SJSA1 (cell line): ENCODE measurements around the gene ACSM6. TPM values are rescaled to one million over a fixed set of nuclear protein-coding genes. Genes with fewer than 3 reads are reported as not detected.

ENCODE experiments used
- DNase-seq, 2 experiments: peaks; one replicate each; pipeline ENCODE4 v3.0.0-alpha.2; 2015 to 2020; ENCODE audit warnings: low spot score in 2 of 2, low read depth in 1 of 2
- H3K27ac ChIP-seq: fragments of 250-450 bp; sonication (Bioruptor Pico); 2 replicates; pipeline ENCODE4 v1.5.1; 2020; ENCODE audit warnings: mild to moderate bottlenecking, moderate library complexity
- H3K27me3 ChIP-seq: fragments of 250-450 bp; sonication (Bioruptor Pico); replicated peaks from 2 replicates; pipeline ENCODE4 v1.5.1; 2020; ENCODE audit warnings: mild to moderate bottlenecking, moderate library complexity
- H3K36me3 ChIP-seq: fragments of 250-450 bp; sonication (Bioruptor Pico); 2 replicates; pipeline ENCODE4 v1.5.1; 2020; ENCODE audit warnings: mild to moderate bottlenecking
- H3K4me1 ChIP-seq: fragments of 250-450 bp; sonication (Bioruptor Pico); replicated peaks from 2 replicates; pipeline ENCODE4 v1.6.1; 2021; ENCODE audit warnings: mild to moderate bottlenecking
- H3K4me3 ChIP-seq: fragments of 250-450 bp; sonication (Bioruptor Pico); 2 replicates; pipeline ENCODE4 v1.5.1; 2020; ENCODE audit warnings: mild to moderate bottlenecking
- H3K9me3 ChIP-seq: fragments of 250-450 bp; sonication (Bioruptor Pico); replicated peaks from 2 replicates; pipeline ENCODE4 v1.5.1; 2020; ENCODE audit warnings: mild to moderate bottlenecking
- total RNA-seq: library from RNA; depleted of rRNA; stranded (reverse); fragments of >200 nt; shearing (Covaris generic); gene quantifications from 2 replicates; pipeline ENCODE4 v1.2.3, GENCODE V29; 2014; rRNA removed

Gene ACSM6, protein sequence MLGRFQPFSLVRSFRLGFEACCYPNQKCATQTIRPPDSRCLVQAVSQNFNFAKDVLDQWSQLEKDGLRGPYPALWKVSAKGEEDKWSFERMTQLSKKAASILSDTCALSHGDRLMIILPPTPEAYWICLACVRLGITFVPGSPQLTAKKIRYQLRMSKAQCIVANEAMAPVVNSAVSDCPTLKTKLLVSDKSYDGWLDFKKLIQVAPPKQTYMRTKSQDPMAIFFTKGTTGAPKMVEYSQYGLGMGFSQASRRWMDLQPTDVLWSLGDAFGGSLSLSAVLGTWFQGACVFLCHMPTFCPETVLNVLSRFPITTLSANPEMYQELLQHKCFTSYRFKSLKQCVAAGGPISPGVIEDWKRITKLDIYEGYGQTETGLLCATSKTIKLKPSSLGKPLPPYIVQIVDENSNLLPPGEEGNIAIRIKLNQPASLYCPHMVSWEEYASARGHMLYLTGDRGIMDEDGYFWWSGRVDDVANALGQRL
- not detected in 2 replicates for total RNA-seq

DNA sequence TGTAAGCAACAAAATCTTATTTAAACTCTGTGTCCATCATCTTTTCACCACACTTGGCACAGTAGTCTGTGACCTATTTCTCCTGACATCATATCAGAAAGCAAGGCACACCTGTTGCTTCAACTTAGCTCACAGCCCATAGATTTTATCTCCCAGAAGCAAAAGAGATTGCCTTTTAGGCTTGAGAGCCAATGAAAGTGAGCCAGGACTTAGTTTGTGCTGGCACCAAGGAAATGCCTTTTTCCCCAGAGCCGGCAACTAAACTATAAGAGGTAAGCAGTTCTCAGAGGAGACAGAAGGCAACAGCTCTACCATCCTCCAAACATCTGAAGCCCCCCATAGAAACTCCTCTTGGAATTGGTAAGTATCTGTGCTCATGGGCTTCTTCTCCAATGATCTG, at the start of gene ACSM6:
ACSM6 (plus strand) TSS at position 295 of the 400 bp plus-strand sequence. CDS start 248 bp downstream, outside the sequence.
- Histone ChIP-seq H3K4me3 (no peak within 1 kb of the TSS), H3K27ac (no peak within 1 kb of the TSS), H3K4me1 (no peaks in the 10 kb centered on the region), H3K36me3 (no peaks in the 10 kb centered on the region), H3K9me3 (no peaks in the 10 kb centered on the region), H3K27me3 (no peaks in the 10 kb centered on the region)
- DNase-seq: no peak

DNA sequence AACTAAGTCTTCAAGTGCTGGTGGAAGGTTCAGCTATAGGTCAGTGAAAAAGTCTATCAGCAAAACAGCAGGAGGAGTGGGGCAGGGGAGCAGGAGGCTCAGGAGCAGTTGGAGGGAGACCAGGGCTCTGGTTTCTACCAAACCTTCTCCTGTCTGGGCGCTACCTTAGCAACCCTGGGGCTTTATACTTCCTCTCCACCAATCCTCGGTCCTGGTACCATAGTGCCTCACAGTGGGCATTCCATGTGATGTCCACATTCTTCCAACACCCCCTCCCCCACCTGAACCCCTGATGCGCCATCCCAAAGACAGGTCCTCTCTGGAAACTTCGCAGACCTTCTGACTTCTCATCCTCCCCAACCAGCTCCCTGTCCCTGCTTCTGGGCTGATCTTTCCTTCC, 25.3 kb upstream of the ACSM6 start:
- H3K9me3 ChIP-seq: no peaks in the 10 kb centered on the region
- DNase-seq: no peak
- H3K4me1 ChIP-seq: no peaks in the 10 kb centered on the region
- H3K27me3 ChIP-seq: no peaks in the 10 kb centered on the region
- H3K4me3 ChIP-seq: no peak overlapping the region
- no peaks in the 10 kb centered on the region for H3K36me3 ChIP-seq
- no peak overlapping the region for H3K27ac ChIP-seq

DNA sequence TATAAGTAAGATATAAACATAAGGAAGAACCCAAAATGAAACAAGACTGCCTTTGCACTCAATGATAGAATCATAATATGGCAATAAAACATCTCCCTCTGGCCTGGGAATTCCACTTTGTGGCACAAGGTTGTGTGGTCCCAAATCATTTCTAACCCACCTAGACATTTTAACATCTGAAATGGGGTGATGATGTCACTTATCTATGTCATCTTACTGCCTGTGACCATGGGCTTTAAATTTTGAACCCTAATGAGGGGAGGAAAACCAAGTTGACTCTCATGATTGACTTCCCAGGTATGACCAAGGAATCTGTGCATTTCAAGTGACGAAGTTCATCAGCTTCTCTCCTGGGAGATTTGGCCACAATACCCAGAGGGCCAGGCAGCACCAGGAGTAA, 24.5 kb upstream of the ACSM6 start:
- no peaks in the 10 kb centered on the region for H3K36me3 ChIP-seq
- H3K9me3 ChIP-seq: no peaks in the 10 kb centered on the region
- H3K4me1 ChIP-seq: no peaks in the 10 kb centered on the region
- no peak for DNase-seq
- no peak overlapping the region for H3K27ac ChIP-seq
- H3K4me3 ChIP-seq: no peak overlapping the region
- H3K27me3 ChIP-seq: no peaks in the 10 kb centered on the region

DNA sequence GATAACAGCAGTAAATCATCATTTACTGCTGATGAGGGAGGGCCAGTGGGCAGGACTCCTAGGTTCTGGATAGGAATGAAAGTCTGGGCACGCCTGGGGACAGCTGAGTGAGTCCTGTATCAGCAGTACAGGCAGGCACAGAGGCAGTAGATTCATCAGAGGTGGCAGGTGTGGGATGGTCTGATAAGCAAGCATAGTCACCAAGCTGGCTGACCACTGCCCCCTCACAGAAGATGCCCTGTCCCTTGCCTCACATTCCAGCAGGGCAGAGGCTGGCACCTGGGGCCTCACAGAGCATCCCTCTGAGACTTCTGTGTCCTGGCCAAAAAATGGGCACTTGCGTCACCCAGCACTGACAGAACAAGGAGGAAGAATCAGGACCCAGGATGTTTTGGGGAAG, 23.2 kb upstream of the ACSM6 start:
- H3K9me3 ChIP-seq: no peaks in the 10 kb centered on the region
- H3K27me3 ChIP-seq: no peaks in the 10 kb centered on the region
- no peak for DNase-seq
- no peaks in the 10 kb centered on the region for H3K36me3 ChIP-seq
- H3K4me3 ChIP-seq: no peak overlapping the region
- H3K4me1 ChIP-seq: no peaks in the 10 kb centered on the region
- H3K27ac ChIP-seq: no peak overlapping the region

DNA sequence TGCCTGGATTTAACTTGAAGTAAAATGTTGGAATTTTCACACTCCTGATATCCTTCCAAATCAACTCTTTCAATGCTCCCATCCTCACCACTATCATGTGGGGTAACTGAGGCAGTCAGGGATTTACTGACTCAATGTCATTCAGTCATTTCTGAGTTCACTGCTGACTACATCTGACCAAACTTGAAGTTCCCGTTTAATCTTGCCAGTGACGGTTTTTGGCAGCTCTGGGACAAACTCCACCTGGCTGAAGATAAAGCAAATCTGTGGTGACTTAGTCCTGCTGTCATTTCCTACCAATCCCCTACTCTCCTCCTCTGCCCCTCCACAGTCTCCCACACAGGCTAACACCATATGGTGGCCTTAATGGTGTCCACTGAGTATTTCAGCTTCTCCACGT, 22.7 kb upstream of the ACSM6 start:
- no peak overlapping the region for H3K4me3 ChIP-seq
- H3K27ac ChIP-seq: no peak overlapping the region
- H3K27me3 ChIP-seq: no peaks in the 10 kb centered on the region
- no peaks in the 10 kb centered on the region for H3K4me1 ChIP-seq
- DNase-seq: no peak
- H3K36me3 ChIP-seq: no peaks in the 10 kb centered on the region
- no peaks in the 10 kb centered on the region for H3K9me3 ChIP-seq

DNA sequence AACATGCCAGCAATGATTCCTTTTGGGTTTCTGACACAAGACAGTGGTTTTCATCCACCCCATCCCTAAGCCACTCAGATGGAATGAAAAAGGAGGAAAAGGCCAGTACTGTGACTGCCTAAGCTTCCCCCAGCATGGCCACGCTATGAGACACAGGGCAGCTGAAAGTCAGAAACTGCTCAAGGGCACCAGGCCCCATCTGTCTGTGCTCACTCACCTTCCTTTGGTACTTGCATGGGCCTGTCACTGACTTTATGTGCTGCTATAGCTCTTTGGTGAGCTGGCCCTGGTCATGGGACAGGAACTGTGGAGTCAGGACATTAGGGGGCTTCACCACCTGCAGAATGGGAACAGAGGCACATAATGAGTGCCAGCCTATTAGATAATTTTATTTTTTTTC, 21.2 kb upstream of the ACSM6 start:
- no peak overlapping the region for H3K4me3 ChIP-seq
- no peaks in the 10 kb centered on the region for H3K36me3 ChIP-seq
- no peak for DNase-seq
- no peak overlapping the region for H3K27ac ChIP-seq
- no peaks in the 10 kb centered on the region for H3K27me3 ChIP-seq
- H3K4me1 ChIP-seq: no peaks in the 10 kb centered on the region
- no peaks in the 10 kb centered on the region for H3K9me3 ChIP-seq

DNA sequence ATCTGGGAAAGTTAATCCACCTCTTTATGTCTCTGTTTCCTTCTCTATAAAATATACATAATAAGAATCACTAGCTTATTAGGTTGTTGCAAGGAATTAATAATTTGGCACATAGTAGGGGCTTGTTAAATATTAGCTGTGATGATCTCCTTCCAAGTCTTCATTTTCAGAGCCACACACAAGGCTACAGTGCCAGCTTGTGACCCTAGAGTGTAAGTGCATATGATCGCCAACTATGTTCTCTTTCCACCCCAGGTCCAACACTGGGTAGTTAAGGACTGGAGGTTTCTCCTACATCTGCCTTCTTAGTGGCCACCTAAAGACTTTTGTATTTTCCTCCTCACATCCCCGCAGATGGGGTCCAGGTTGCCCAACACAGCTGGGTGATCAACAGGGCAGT, 17.9 kb upstream of the ACSM6 start:
- DNase-seq: no peak
- Histone ChIP-seq H3K27me3 (no peaks in the 10 kb centered on the region), H3K9me3 (no peaks in the 10 kb centered on the region), H3K36me3 (no peaks in the 10 kb centered on the region), H3K4me3 (no peak overlapping the region), H3K27ac (no peak overlapping the region), H3K4me1 (no peaks in the 10 kb centered on the region)

DNA sequence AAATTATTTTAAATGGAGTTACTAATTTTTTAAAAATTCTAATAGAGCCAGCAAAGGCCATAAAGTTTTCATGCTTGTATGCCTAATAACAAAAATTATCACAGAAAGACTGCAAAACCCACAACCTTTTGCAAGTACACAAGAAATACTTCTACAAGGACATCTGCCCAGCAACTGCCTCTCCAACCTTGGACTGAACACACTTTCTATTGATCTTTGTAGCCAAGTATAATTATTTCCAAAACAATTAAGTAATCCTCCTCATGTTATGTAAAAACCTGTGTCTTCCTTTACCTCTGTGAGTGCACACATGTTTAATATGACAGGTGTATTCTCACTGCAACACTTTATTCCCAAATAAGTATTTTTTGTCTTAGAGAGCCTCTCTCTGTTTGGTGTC, 16.6 kb upstream of the ACSM6 start:
- peaks cover 7% of the 10 kb centered on the region for H3K4me1 ChIP-seq
- no peak overlapping the region for H3K27ac ChIP-seq
- H3K4me3 ChIP-seq: no peak overlapping the region
- no peaks in the 10 kb centered on the region for H3K27me3 ChIP-seq
- no peaks in the 10 kb centered on the region for H3K36me3 ChIP-seq
- DNase-seq: no peak
- no peaks in the 10 kb centered on the region for H3K9me3 ChIP-seq

DNA sequence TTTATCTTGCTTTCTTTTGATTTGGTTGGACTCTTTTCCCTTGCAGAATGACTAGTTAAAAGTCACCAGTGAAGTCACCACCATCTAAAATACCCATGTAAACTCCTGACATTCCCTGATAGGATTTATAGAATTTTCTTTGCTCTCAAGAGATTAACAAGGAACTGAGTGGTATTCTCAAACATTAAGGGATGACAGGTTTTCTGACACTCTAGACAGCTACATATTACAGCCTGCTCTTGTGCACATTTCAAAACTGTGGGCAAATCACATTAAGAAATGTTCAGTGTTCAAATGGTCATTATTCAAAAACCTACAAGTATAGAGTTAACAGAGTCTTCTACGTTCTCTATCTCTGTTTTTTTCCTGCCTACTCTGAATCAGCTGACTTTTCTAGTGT, 15.8 kb upstream of the ACSM6 start:
- Histone ChIP-seq H3K9me3 (no peaks in the 10 kb centered on the region), H3K36me3 (no peaks in the 10 kb centered on the region), H3K4me3 (no peak overlapping the region)

DNA sequence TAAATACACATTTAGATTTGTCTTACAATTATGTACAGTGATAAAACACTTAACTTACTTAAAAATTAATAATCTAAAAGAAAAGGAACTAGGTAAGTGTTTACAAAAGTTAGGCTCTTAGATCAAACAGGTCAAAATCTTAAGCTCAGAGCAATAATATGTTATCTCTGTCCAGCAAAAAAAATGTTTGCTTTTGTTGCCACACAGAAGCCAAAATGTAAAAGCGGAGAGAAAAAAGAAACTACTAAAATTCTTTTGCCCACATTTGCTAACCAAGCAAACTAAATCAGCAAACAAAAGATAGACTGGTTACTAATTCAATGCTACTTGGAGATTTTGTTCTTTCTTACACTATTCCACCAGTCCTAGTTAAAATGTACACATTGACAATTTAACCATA, 15.2 kb upstream of the ACSM6 start:
- H3K36me3 ChIP-seq: no peaks in the 10 kb centered on the region
- no peak overlapping the region for H3K27ac ChIP-seq
- no peak for DNase-seq
- no peak overlapping the region for H3K4me3 ChIP-seq
- no peaks in the 10 kb centered on the region for H3K9me3 ChIP-seq
- peaks cover 16% of the 10 kb centered on the region for H3K4me1 ChIP-seq
- H3K27me3 ChIP-seq: no peaks in the 10 kb centered on the region

More for the DNA sequence above, 15.8 kb upstream of the ACSM6 start:
- Histone ChIP-seq H3K27ac (no peak overlapping the region), H3K27me3 (no peaks in the 10 kb centered on the region), H3K4me1 (peaks cover 10% of the 10 kb centered on the region)
- no peak for DNase-seq

DNA sequence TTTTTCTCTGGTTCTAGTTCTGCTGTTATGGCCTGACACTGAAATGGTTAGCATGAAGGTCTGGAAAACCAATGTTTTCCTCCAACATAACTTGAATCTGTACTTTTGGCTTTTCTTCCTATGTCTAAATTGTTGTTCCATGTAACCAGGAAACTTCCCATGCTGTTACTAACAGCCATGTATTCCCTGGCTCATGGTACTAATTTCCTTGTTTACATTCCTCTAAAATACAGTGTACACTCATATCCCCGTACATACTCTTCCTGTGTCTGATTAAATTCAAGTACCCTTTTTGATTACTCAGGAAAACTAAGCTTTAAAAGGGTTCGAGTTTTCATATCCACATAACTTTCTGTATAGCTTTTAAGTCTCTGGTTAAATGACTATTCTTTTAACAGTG, 12.3 kb upstream of the ACSM6 start:
- no peaks in the 10 kb centered on the region for H3K27me3 ChIP-seq
- no peak overlapping the region for H3K4me3 ChIP-seq
- DNase-seq: peak in 1 of 2 experiments; percentile 33
- H3K4me1 ChIP-seq: peaks cover 17% of the 10 kb centered on the region
- H3K36me3 ChIP-seq: no peaks in the 10 kb centered on the region
- H3K27ac ChIP-seq: no peak overlapping the region
- no peaks in the 10 kb centered on the region for H3K9me3 ChIP-seq

DNA sequence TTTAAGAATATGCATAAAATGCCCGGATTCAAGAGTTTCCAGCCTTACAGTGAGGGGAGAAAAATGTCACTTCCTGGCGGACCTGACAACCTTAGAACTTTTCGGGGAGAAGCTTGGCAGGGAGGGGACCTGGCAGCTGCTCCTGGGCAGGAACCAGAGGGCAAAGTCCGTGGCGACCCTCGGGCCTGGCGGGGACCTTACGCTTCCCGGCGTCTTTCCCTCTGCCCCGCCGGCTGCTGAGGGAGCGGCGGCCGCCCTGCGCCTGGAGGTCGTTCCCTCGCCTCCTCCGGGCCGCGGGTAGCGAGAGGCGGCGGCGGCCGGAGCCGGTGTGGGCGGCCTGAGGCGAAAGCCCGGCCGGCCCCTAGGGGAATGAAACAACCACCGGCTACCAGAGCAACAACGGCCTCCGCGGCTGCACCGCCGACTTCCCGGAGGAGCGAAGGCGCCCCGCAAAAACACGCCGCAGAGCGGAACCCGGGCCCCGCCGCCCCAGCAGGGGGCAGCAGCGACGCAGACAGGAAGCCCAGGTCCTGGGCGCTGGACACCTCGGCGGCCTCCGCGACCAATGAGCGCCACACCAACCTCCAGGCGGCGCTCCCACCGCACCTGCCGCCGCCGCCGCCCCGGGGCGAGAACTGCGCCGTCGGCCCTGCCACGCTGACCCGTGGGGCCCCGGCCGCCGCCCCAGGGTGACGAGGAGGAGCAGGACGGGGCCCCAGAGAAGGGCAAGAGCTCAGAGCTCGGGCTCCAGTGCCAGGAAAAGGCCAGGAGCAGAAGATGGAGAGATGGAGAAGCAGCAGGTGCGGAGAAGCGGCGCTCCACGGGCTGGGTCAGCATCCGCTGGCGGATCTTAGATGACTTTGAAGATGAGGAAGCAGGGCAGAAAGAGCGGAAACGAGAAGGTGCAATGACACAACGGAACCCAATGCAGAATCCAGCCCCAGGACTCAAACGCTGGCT, 10.5 kb upstream of the ACSM6 start:
- H3K4me3 ChIP-seq: peak overlapping the region; percentile 56
- H3K36me3 ChIP-seq: no peaks in the 10 kb centered on the region
- H3K4me1 ChIP-seq: peaks cover 17% of the 10 kb centered on the region
- peak; percentile 88 to 92 for DNase-seq
- H3K9me3 ChIP-seq: no peaks in the 10 kb centered on the region
- H3K27ac ChIP-seq: peak overlapping the region; percentile 19
- no peaks in the 10 kb centered on the region for H3K27me3 ChIP-seq

DNA sequence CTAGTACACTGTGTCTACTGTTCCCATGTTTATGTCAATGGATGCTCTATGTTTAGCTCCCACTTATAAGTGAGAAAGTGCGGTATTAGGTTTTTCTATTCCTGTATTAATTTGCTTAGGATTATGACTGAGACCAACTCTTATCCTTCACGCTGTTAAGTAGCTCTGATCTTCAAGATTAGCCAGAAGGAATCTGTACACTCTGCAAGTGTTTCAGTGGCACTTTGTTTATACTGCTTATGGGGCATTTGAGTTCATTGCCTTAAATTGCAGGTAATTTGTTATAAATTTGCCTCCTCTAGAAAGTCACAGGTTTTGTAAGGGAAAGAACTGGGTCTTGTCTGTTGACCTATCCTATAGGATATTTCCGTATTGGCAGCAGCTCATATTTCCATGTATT, 6.4 kb upstream of the ACSM6 start:
- Histone ChIP-seq H3K36me3 (no peaks in the 10 kb centered on the region), H3K9me3 (no peaks in the 10 kb centered on the region), H3K4me3 (no peak overlapping the region), H3K27me3 (no peaks in the 10 kb centered on the region), H3K4me1 (peaks cover 10% of the 10 kb centered on the region), H3K27ac (no peak overlapping the region)
- DNase-seq: no peak

DNA sequence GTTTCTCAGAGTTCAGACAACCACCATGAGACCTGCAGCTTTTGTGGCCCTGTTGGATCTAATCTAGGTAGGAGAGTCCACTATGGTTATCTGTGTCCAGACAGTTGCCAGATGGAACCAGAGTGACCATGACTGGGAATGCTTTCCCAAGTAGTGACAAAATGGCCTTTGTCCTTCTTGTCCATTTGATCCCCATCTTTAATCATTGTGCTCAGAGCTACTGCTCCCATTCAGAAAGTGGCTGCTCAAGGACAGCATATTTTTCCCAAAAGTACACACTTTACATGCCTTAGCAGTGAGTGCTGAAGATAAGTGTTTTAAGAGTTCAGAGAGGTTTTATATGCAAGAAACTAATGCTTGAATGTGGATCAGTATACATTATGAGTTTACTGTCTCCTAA, 5.4 kb upstream of the ACSM6 start:
- Histone ChIP-seq H3K9me3 (no peaks in the 10 kb centered on the region), H3K36me3 (no peaks in the 10 kb centered on the region), H3K4me3 (no peak overlapping the region), H3K4me1 (peaks cover 3% of the 10 kb centered on the region), H3K27me3 (no peaks in the 10 kb centered on the region), H3K27ac (no peak overlapping the region)
- DNase-seq: no peak
